K562 (cell line): ENCODE measurements around the gene PINK1. TPM values are rescaled to one million over a fixed set of nuclear protein-coding genes. Genes with fewer than 3 reads are reported as not detected.

Source experiments
- ATF7 ChIP-seq: fragments of 450-650 bp; IDR thresholded peaks from 2 replicates; pipeline ENCODE4 v1.7.1; 2014; ENCODE audit warnings: mild to moderate bottlenecking, moderate library complexity
- C11orf30 ChIP-seq: fragments of 450-650 bp; IDR thresholded peaks from 2 replicates; pipeline ENCODE4 v1.6.1; 2016; ENCODE audit warnings: low read depth, mild to moderate bottlenecking
- CAMTA2 ChIP-seq: fragments of 250-450 bp; sonication (Bioruptor Pico); conservative IDR thresholded peaks from 2 replicates; pipeline ENCODE4 v1.5.1; 2022
- GABPA ChIP-seq: fragments of 200-800 bp; sonication (Bioruptor generic); conservative IDR thresholded peaks from 2 replicates; pipeline ENCODE4 v1.6.1; 2016; ENCODE audit warnings: low read depth, missing genetic modification characterization, missing compliant biosample characterization
- RBM14 ChIP-seq: fragments of 200-400 bp; formaldehyde crosslinking; IDR thresholded peaks from 2 replicates; pipeline ENCODE4 v1.6.1; 2018; ENCODE audit warnings: low read depth, mild to moderate bottlenecking, low read length, moderate library complexity, borderline replicate concordance; ENCODE audit not compliant: insufficient read depth
- RBM39 ChIP-seq: fragments of 200-400 bp; formaldehyde crosslinking; optimal IDR thresholded peaks from 2 replicates; pipeline ENCODE3; 2018; ENCODE audit warnings: low read depth, low read length
- RFX7 ChIP-seq: fragments of 250-450 bp; sonication (Bioruptor Pico); IDR thresholded peaks from 2 replicates; pipeline ENCODE4 v1.5.1; 2021; ENCODE audit warnings: mild to moderate bottlenecking
- RUNX1 ChIP-seq: sonication (generic); IDR thresholded peaks from 2 replicates; pipeline ENCODE4 v1.6.1; 2016; ENCODE audit warnings: antibody characterized with exemption, low read depth
- SMC3 ChIP-seq: conservative IDR thresholded peaks from 2 replicates; pipeline ENCODE4 v1.6.1; 2011; ENCODE audit warnings: low read depth, low read length, improper control_type of control experiment; ENCODE audit not compliant: insufficient read depth
- SRF ChIP-seq, 2 experiments: fragments of 250-450, 450-650 bp in 1 of 2; sonication (Bioruptor Pico) in 1 of 2; sonication (generic) in 1 of 2; formaldehyde crosslinking; IDR thresholded peaks; 2 replicates each; pipeline versions ENCODE4 v1.5.0 to v1.5.1; 2020 to 2022; ENCODE audit warnings: mild to moderate bottlenecking in 1 of 2, missing genetic modification reagents in 1 of 2
- THAP12 ChIP-seq: fragments of 250-450 bp; sonication (Bioruptor Pico); IDR thresholded peaks from 2 replicates; pipeline ENCODE4 v1.9.0; 2021; ENCODE audit warnings: mild to moderate bottlenecking, inconsistent platforms
- TSHZ1 ChIP-seq: fragments of 250-450 bp; sonication (Bioruptor Pico); IDR thresholded peaks from 2 replicates; pipeline ENCODE4 v1.4.0; 2020; ENCODE audit warnings: mild to moderate bottlenecking, moderate library complexity
- XRCC5 ChIP-seq: fragments of 200-400 bp; formaldehyde crosslinking; IDR thresholded peaks from 2 replicates; pipeline ENCODE4 v1.6.1; 2017; ENCODE audit warnings: low read depth, mild to moderate bottlenecking, low read length
- ZNF121 ChIP-seq: sonication (generic); formaldehyde crosslinking; conservative IDR thresholded peaks from 2 replicates; pipeline ENCODE4 v1.8.0; 2022; ENCODE audit warnings: missing genetic modification reagents
- ZNF175 ChIP-seq: fragments of 200-800 bp; sonication (Bioruptor generic); IDR thresholded peaks from 2 replicates; pipeline ENCODE4 v1.6.1; 2016; ENCODE audit warnings: low read depth, mild to moderate bottlenecking, missing genetic modification characterization, missing compliant biosample characterization
- ZNF274 ChIP-seq: IDR thresholded peaks from 2 replicates; pipeline ENCODE4 v1.6.1; 2011; ENCODE audit warnings: low read depth, mild to moderate bottlenecking, low read length, moderate library complexity, borderline replicate concordance
- polyA plus RNA-seq, 8 experiments: library from polyadenylated mRNA; depleted of rRNA in 4 of 8; stranded (reverse) in 5 of 8; unstranded in 3 of 8; fragments of >200 nt; fragmentation: Nextera tagmentation in 2 of 8; fragmentation: Illumina TruSeq in 1 of 8; extraction: Ambion mirVana in 2 of 8; extraction: Trizol in 1 of 8; gene quantifications; 2 replicates each; pipeline versions ENCODE4 v1.2.1 to v1.2.3, GENCODE V29; 2011 to 2014; ENCODE audit warnings: inconsistent platforms in 1 of 8, missing spikeins in 1 of 8
- total RNA-seq, 7 experiments: library from RNA; depleted of rRNA in 6 of 7; stranded (reverse); fragments of >200 nt in 6 of 7; fragmentation: Illumina TruSeq in 2 of 7; extraction: Trizol in 2 of 7; gene quantifications; 2 replicates each; pipeline versions ENCODE4 v1.2.1 to v1.2.3, GENCODE V29; 2011 to 2021; ENCODE audit warnings: low replicate concordance in 1 of 7
- TF ChIP-seq, protein P1 (sequence below): sonication (generic); formaldehyde crosslinking; IDR thresholded peaks from 2 replicates; pipeline ENCODE4 v1.8.0; 2022; ENCODE audit warnings: missing genetic modification reagents, mild to moderate bottlenecking, borderline replicate concordance
- TF ChIP-seq, protein P2 (sequence below), 2 experiments: fragments of 450-650 bp in 1 of 2; sonication (generic) in 1 of 2; formaldehyde crosslinking in 1 of 2; IDR thresholded peaks in 1 of 2; conservative IDR thresholded peaks in 1 of 2; 2 replicates each; pipeline versions ENCODE4 v1.6.1 to v1.8.1; 2016 to 2023; ENCODE audit warnings: mild to moderate bottlenecking in 2 of 2, moderate library complexity in 2 of 2, inconsistent platforms in 1 of 2, missing genetic modification reagents in 1 of 2

The PINK1 gene
- total and polyA plus RNA-seq, 9 of the 15 experiments (the other 6 are each of a cell fraction or from before 2014, with no cell fraction given) = 1.5 to 11.3 (median 6.8) TPM

GRCh38 chr1:20633190-20634064 is at the start of gene PINK1 (continued):
- TF ChIP-seq THAP12 (CRISPR knock-in tag) (peak; percentile 93), RUNX1 (no peak), SMC3 (peak; percentile 64), SRF (CRISPR knock-in tag; IDR thresholded peaks at IDR 0.05) (no peak), ZNF175 (no peak), ZNF121 (CRISPR knock-in tag) (no peak), RFX7 (CRISPR knock-in tag) (no peak), C11orf30 (no peak), ZNF274 (no peak), RBM14 (no peak), XRCC5 (no peak; the same call in 1 of the 2 replicates), RBM39 (no peak), CAMTA2 (CRISPR knock-in tag) (no peak), TSHZ1 (no peak), GABPA (tag) (peak; percentile 27; the same call in 1 of the 2 replicates), ATF7 (peak; percentile 67; the same call in 1 of the 2 replicates)
- TF ChIP-seq, protein P1, sequence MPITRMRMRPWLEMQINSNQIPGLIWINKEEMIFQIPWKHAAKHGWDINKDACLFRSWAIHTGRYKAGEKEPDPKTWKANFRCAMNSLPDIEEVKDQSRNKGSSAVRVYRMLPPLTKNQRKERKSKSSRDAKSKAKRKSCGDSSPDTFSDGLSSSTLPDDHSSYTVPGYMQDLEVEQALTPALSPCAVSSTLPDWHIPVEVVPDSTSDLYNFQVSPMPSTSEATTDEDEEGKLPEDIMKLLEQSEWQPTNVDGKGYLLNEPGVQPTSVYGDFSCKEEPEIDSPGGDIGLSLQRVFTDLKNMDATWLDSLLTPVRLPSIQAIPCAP (CRISPR knock-in tag) = no peak
- TF ChIP-seq, protein P2, sequence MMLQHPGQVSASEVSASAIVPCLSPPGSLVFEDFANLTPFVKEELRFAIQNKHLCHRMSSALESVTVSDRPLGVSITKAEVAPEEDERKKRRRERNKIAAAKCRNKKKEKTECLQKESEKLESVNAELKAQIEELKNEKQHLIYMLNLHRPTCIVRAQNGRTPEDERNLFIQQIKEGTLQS (IDR thresholded peaks at IDR 0.05) = no peak
- TF ChIP-seq, protein P2 (CRISPR knock-in tag; conservative IDR thresholded peaks at IDR 0.05) = no peak
